A549 treated with ZK216348 at 1 μM for 4 hours (cell line): ENCODE measurements around the gene YKT6. TPM values are rescaled to one million over a fixed set of nuclear protein-coding genes. Genes with fewer than 3 reads are reported as not detected.

Source experiments
- total RNA-seq: library from RNA; stranded (reverse); fragments of 200-300 nt; extraction: Qiagen RNA extraction; gene quantifications from 5 replicates; pipeline ENCODE4 v1.2.3, GENCODE V29; 2022; ENCODE audit warnings: low read depth

The YKT6 gene
- total RNA-seq: 101 to 122 TPM (median 121 TPM) in 5 replicates

GRCh38 chr7:44200699-44201461 lies at the start of gene YKT6:
TSS of gene YKT6 (plus strand) at chr7:44200978. CDS start at chr7:44201136, 158 bp downstream.

DNA sequence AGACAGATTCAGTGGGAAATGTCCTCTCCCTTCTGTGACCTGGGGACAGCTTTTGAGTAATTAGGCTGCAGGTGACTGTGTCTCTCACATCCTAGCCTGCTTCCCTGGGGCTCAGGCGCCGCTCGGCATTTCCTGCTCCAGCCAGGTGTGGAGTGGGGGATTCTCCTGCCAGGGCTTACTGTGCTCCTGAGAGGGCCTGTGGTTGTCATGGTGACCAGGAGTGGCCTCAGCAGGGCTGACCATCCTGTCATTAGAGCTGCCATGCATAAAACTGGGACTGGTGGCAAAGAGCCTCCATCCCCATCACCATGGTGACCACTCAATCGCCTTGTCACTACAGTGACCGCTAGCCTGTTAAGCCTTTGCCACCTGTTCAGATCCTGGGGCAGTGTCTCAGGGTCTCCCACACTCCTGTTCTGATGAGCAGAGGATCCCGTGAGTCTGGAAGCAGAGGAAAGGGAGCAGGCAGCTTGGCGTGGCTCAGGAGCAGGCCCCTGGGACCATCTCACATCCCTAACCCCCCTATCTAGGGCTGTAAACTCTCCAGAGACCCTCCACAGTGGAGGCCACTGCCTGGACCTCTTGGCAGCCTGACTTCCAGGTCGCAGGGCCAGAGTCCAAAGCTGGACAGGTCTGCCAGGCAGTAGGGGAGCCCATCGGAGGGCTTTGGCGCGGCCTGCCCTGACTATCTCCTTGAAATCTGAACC lies 11.3 kb upstream of the YKT6 start, which contains the start of gene GCK:
Gene GCK, minus strand, starts transcription at position 154 of the 707 bp plus-strand sequence. CDS start 486 bp downstream, outside the sequence.

Other genes starting within 250 kb of the YKT6 start
- gene SPDYE1, start 203.1 kb upstream of the YKT6 start, total RNA-seq: not detected in 5 replicates
- 52.8 to 80.1 TPM (median 71.0 TPM) in 5 replicates for gene DBNL, start 156.3 kb upstream of the YKT6 start, total RNA-seq
- gene PGAM2, start 135.4 kb upstream of the YKT6 start, total RNA-seq: not detected in 5 replicates
- gene POLM, start 118.4 kb upstream of the YKT6 start, total RNA-seq: 3.6 to 9.5 TPM (median 7.1 TPM) in 5 replicates
- 0.24 TPM in 1 of 5 replicates, not detected in the others for gene AEBP1, start 96.6 kb upstream of the YKT6 start, total RNA-seq
- 110 to 168 TPM (median 158 TPM) in 5 replicates for gene POLD2, start 77.4 kb upstream of the YKT6 start, total RNA-seq
- not detected in 5 replicates for gene MYL7, start 59.6 kb upstream of the YKT6 start, total RNA-seq
- gene GCK, start 11.5 kb upstream of the YKT6 start, total RNA-seq: not detected in 5 replicates
- 0.08 to 0.36 TPM (median 0.21 TPM) in 5 replicates for gene CAMK2B, start 124.6 kb downstream of the YKT6 start, total RNA-seq